Lower leg skin (tissue), 3 donors: ENCODE measurements around the gene TCF7L1.

Experiments used
- POLR2A ChIP-seq, 2 donors: fragments of 450-650 bp; IDR thresholded peaks; one replicate each; pipeline ENCODE4 v1.6.1; 2016 to 2017; ENCODE audit warnings: antibody characterized with exemption in 2 of 2, mild to moderate bottlenecking in 1 of 2, moderate library complexity in 1 of 2
- TF ChIP-seq, protein P1 (sequence below), 3 donors: fragments of 450-650 bp; IDR thresholded peaks; one replicate each; pipeline ENCODE4 v1.5.1; 2016; ENCODE audit warnings: antibody characterized with exemption in 3 of 3, mild to moderate bottlenecking in 3 of 3, moderate library complexity in 2 of 3

DNA sequence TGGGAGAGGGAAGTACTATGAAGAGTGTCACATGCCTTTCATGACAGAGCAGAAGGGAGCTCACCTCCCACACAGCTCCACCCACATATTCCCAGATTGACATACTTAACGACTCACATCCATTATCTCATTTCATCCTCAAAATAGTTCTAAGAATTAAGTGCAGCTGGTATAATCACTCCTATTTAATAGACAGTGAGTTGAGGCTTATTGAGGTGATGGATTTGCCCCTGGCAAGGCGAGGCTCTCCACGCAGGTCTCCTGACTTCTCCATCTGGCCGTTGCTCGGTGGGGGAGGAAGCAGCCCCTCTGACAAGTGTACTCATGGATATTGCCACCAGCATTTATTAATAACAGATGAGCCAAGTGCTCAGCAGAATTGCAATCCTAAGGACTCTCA is 113.2 kb downstream of the TCF7L1 start:
- TF ChIP-seq, protein P1, sequence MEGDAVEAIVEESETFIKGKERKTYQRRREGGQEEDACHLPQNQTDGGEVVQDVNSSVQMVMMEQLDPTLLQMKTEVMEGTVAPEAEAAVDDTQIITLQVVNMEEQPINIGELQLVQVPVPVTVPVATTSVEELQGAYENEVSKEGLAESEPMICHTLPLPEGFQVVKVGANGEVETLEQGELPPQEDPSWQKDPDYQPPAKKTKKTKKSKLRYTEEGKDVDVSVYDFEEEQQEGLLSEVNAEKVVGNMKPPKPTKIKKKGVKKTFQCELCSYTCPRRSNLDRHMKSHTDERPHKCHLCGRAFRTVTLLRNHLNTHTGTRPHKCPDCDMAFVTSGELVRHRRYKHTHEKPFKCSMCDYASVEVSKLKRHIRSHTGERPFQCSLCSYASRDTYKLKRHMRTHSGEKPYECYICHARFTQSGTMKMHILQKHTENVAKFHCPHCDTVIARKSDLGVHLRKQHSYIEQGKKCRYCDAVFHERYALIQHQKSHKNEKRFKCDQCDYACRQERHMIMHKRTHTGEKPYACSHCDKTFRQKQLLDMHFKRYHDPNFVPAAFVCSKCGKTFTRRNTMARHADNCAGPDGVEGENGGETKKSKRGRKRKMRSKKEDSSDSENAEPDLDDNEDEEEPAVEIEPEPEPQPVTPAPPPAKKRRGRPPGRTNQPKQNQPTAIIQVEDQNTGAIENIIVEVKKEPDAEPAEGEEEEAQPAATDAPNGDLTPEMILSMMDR (IDR thresholded peaks at IDR 0.05), result no peak
- no peak for TF ChIP-seq POLR2A (IDR thresholded peaks at IDR 0.05)
